KOPT-K1 (cell line): ENCODE results near the gene RBAK.
"Not testable (repeated sequence)": the region's sequence is repeated elsewhere in the genome, so short reads cannot be mapped to it uniquely, and the experiment has no call there.

Experiments used
- H3K27ac ChIP-seq: fragments of 200-600 bp; sonication (generic); 2 replicates; pipeline ENCODE4 v1.5.1; 2016; ENCODE audit warnings: antibody characterized with exemption, mild to moderate bottlenecking, low read depth, low read length; ENCODE audit not compliant: poor library complexity, severe bottlenecking
- H3K36me3 ChIP-seq: fragments of 200-600 bp; sonication (generic); 2 replicates; pipeline ENCODE4 v1.5.1; 2017; ENCODE audit warnings: antibody characterized with exemption, mild to moderate bottlenecking, low read length, moderate library complexity; ENCODE audit not compliant: insufficient read depth
- H3K9me3 ChIP-seq: fragments of 200-600 bp; sonication (generic); 2 replicates; pipeline ENCODE4 v1.5.1; 2017; ENCODE audit warnings: antibody characterized with exemption, low read length, mild to moderate bottlenecking; ENCODE audit not compliant: insufficient read depth, poor library complexity, severe bottlenecking

Gene RBAK

DNA sequence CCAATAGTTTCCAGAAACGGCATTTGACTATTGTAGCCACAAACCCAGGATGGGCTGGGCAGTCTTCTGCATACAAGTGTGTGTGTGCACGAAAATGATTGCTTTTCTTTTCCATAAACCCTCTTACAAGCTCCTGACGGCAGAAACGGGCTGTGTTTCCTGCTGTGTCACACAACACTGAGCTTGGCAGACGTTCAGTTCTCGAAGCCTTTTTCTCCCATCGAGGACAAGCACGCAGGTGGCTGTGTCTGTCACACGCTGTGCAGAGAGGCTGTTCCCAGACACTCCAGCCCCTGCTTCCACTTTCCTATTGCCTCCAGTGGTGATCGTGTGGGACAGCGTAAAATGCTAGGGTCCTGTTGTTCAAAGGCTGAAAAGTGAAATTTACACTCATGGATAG is 32.1 kb downstream of the RBAK start:
- Histone ChIP-seq H3K36me3 (no peaks in the 10 kb centered on the region), H3K9me3 (peaks cover 3% of the 10 kb centered on the region), H3K27ac (no peak overlapping the region)

DNA sequence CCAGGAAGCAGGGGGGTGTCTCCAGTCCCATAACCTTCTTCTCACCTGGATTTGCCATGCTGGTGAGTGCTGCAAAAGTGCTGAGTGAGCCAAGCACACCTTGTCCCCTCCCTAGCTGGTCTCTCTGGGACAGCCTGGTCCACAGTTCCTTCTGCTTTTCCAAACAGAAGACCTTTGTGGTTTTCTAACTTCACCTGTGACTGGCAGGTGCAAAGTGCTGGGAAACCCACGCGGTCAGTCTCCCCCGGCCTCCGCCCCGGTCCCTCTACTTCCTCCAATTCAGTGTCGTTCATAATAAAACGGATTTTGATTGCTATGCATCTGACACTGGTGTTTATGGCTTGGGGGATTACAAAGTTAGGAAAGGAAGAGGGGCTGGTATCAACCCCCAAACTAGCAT is 37.1 kb downstream of the RBAK start:
- H3K9me3 ChIP-seq, result no peaks in the 10 kb centered on the region
- no peak overlapping the region for H3K27ac ChIP-seq
- no peaks in the 10 kb centered on the region for H3K36me3 ChIP-seq

DNA sequence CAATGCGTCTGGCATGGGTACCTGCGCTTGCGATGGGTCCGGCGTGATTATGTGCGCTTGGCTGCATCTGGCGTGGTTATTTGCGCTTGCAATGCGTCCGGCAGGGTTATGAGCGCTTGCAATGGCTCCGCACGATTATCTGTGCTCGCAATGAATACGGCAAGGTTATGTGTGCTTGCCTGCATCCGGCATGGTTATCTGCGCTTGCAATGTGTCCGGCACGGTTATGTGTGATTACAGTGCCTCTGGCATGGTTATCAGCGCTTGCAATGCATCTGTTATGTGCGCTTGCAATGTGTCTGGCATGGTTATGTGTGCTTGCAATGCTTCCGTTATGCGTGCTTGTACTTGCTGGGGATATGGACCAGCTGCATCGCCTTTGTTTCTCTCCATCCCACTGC is 37.7 kb downstream of the RBAK start:
- no peak overlapping the region for H3K27ac ChIP-seq
- no peaks in the 10 kb centered on the region for H3K36me3 ChIP-seq
- H3K9me3 ChIP-seq, result no peaks in the 10 kb centered on the region

DNA sequence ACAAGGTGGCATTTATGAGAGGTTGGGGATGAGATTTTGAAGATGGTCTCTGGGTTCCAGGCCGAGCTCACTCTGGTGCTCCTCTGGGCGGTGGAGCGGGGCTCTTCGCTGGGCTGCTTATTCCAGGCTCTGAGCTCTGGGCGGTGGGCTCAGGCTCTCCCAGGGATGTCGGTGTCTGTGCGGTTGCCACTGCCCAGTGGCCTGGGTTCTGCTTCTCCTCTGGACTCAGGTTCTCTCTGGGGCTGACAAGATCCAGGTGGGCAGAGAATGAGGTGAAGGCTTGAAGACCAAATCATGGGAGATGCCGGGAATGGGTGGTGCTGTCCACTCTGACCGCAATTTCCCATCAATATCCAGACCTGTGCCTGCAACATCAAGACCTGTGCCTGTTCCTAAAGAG is 40.6 kb downstream of the RBAK start:
- Histone ChIP-seq H3K27ac (no peak overlapping the region), H3K9me3 (no peaks in the 10 kb centered on the region), H3K36me3 (no peaks in the 10 kb centered on the region)

DNA sequence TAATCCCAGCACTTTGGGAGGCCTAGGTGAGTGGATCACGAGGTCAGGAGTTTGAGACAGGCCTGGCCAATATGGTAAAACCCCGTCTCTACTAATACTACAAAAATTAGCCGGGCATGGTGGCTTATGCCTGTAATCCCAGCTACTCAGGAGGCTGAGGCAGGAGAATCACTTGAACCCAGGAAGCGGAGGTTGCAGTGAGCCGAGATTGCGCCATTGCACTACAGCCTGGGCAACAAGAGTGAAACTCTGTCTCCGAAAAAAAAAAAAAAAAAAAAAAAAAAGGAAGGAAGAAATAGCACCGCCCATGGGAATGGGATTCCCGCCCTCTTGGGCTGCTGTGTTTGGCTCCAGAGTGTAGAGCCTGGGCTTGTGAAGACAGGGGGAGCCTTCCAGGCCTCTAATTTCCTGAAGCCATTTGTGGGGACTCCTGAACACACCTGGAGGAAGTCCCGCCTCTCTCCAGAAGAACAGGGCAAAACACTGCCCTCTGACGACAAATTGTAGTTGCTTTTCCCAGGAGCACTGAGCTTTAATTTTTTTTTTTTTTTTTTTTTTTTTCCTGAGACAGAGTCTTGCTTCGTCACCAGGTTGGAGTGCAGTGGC is 42.7 kb downstream of the RBAK start:
- not testable (repeated sequence) for H3K36me3 ChIP-seq, H3K27ac ChIP-seq, H3K9me3 ChIP-seq

DNA sequence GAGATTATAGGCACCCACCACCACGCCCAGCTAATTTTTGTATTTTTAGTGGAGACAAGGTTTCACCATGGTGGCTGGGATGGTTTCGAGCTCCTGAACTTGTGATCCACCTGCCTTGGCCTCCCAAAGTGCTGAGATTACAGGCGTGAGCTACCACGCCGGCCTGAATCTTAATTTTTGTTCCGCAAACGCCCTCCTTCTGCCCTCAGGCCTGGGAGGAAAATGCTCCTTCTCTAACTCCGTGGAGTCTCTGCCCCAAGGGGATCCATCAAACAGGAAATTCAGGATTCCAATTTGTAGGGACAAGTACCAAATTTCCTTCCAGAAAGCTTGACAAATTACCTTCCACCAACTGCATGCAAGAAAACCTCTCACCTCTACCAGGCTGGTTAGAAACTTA is 43.2 kb downstream of the RBAK start:
- H3K27ac ChIP-seq, result no peak overlapping the region
- no peaks in the 10 kb centered on the region for H3K36me3 ChIP-seq
- peaks cover 11% of the 10 kb centered on the region for H3K9me3 ChIP-seq

DNA sequence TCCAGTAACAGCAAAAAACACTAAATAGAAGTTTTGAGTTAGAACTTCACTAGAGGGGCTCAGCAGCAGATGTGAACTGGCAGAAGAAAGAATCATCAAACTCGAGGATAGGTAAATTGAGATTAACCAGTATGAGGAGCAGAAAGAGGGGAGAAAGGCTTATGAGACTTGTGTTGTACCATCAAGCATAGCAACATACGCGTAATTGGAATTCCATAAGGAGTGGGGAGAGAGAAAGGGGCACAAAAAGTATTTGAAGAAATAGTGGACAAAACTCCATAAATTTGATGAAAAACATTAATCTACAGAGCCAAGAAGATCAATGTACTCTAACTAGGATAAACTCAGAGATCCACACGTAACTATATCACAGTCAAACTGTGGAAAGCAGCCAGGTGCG is 48.3 kb downstream of the RBAK start:
- H3K9me3 ChIP-seq, result peaks cover 36% of the 10 kb centered on the region
- no peaks in the 10 kb centered on the region for H3K36me3 ChIP-seq
- H3K27ac ChIP-seq, result no peak overlapping the region

DNA sequence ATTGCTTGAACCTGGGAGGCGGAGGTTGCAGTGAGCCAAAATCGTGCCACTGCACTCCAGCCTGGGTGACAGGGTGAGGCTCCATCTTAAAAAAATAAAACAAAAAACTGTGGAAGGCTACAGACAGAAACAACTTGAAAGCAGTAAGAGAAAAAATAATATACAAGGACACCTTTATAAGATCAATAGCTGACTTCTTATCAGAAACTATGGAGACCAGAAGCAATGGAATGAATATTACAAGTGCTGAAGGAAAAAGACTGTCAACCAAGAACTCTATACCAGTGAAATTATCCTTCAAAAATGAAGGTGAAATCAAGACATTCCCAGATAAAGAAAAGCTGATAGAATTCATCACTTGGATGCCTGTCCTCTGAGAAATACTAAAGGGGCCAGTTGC is 49.0 kb downstream of the RBAK start:
- Histone ChIP-seq H3K27ac (no peak overlapping the region), H3K36me3 (no peaks in the 10 kb centered on the region), H3K9me3 (peaks cover 42% of the 10 kb centered on the region)

DNA sequence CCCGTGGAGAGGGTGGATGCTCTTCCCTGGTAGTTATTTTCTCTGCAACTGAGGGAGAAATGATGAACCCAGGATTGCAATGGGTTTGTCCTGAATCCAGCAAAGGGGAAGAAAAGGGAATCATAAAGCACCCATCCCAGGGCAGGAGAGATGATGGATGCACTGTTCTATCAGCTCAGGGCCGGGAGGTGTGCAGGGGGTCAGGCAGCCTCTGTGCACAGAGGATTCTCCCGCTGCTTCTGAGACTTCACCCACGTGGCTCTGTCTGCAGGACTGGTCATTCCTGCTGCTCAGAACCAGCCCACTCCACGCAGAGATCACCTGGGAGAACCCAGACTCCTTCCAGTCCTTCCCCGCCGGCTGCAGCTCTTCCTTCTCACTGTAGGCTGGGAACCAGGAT is 70.7 kb downstream of the RBAK start:
- no peaks in the 10 kb centered on the region for H3K9me3 ChIP-seq
- no peak overlapping the region for H3K27ac ChIP-seq
- H3K36me3 ChIP-seq, result no peaks in the 10 kb centered on the region

DNA sequence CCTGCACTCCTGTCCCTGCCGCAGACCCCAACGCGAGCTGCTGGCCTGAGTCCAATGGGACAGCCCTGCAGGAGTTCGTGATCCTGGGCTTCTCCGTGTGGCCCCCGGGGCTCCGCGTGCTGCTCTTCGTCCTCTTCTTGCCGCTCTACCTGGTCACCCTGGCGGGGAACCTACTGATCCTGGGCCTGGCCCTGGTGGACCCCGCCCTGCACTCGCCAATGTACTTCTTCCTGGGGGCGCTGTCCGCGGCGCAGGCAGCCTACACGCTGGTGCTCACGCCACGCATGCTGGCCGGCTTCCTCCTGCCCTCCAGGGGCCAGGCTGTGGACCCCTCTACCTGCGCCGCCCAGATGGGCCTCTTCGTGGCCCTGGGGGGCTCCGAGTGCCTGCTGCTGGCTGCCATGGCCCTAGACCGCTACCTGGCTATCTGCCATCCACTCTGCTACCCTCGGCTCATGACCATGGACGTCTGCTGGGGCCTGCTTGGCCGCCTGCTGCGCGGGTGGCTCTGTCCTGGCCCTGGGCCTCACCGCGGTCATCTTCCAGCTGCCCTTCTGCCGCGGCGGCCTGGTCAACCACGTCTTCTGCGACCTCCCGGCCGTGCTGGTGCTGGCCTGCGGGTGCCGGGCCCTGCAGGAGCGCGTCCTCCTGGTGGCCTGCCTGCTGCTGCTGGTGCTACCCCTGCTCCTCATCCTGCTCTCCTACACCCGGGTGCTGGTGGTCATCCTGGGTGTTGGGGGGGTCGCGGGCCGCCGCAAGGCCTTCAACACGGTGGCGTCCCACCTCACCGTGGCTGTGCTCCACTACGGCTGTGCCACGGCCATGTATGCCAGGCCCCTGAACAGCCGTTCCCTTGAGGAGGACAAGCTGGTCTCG is 71.7 kb downstream of the RBAK start:
- H3K27ac ChIP-seq, result no peak overlapping the region
- H3K9me3 ChIP-seq, result no peaks in the 10 kb centered on the region
- no peaks in the 10 kb centered on the region for H3K36me3 ChIP-seq
